ENCODE results near the gene KCNQ1.

DNA sequence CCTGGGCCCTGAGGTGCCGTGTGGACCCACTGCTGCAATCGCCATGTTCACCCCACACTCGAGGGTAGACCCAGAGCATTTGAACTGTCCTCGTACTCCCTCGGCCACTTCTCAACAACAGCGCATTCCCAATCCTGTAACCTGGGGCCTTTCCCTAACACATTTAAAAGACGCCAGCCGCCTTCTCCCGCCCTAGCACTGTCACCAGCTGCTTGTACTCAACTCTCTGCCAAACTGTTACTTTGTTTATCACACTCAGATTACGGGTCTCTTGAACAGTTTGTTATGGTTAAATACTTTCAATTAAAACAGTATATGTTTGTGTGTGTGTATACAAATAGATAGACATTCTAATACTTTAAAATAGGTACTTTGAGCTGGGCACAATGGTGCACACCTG is 420.1 kb downstream of the KCNQ1 start:
- TF ChIP-seq, protein P1, sequence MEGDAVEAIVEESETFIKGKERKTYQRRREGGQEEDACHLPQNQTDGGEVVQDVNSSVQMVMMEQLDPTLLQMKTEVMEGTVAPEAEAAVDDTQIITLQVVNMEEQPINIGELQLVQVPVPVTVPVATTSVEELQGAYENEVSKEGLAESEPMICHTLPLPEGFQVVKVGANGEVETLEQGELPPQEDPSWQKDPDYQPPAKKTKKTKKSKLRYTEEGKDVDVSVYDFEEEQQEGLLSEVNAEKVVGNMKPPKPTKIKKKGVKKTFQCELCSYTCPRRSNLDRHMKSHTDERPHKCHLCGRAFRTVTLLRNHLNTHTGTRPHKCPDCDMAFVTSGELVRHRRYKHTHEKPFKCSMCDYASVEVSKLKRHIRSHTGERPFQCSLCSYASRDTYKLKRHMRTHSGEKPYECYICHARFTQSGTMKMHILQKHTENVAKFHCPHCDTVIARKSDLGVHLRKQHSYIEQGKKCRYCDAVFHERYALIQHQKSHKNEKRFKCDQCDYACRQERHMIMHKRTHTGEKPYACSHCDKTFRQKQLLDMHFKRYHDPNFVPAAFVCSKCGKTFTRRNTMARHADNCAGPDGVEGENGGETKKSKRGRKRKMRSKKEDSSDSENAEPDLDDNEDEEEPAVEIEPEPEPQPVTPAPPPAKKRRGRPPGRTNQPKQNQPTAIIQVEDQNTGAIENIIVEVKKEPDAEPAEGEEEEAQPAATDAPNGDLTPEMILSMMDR (conservative IDR thresholded peaks at IDR 0.05 in 1 of 2, IDR thresholded peaks at IDR 0.05 in 1 of 2; ENCODE audit: low read depth in 1 of 2, low read length in 2 of 2), result no peak
- TF ChIP-seq EZH2 (IDR thresholded peaks at IDR 0.05; ENCODE audit: low read length, missing control alignments), result no peak

Measured in fibroblast of lung (primary cell).